Kidney epithelial cell (primary cell): ENCODE data around the gene GATA2. TPM values are rescaled to one million over a fixed set of nuclear protein-coding genes. Genes with fewer than 3 reads are reported as not detected.

Source experiments
- DNase-seq: peaks from one replicate; pipeline ENCODE4 v3.0.0-alpha.2; 2010; ENCODE audit warnings: low read depth
- H3K27me3 ChIP-seq: 2 replicates; pipeline ENCODE4 v1.6.0; 2011; ENCODE audit warnings: low read length; ENCODE audit not compliant: control insufficient read depth, insufficient read depth
- H3K36me3 ChIP-seq: 2 replicates; pipeline ENCODE4 v1.5.1; 2011; ENCODE audit warnings: low read length; ENCODE audit not compliant: control insufficient read depth, insufficient read depth
- H3K4me3 ChIP-seq: 2 replicates; pipeline ENCODE4 v1.5.1; 2011; ENCODE audit warnings: low read depth, mild to moderate bottlenecking, control low read depth, low read length
- CTCF ChIP-seq: IDR thresholded peaks from 2 replicates; pipeline ENCODE4 v1.5.1; 2011; ENCODE audit warnings: mild to moderate bottlenecking, moderate library complexity, low read length, control low read depth, inconsistent platforms; ENCODE audit not compliant: insufficient read depth, poor library complexity, severe bottlenecking
- total RNA-seq: library from RNA; depleted of rRNA; stranded (reverse); fragments of >200 nt; gene quantifications from 2 replicates; pipeline ENCODE4 v1.2.3, GENCODE V29; 2015

The GATA2 gene
- total RNA-seq, 1 donor from 2014 or later, result 5.6 TPM

- Histone ChIP-seq H3K27me3 (peaks cover 30% of the 10 kb centered on the region), H3K4me3 (no peak overlapping the region), H3K36me3 (no peaks in the 10 kb centered on the region)
- no peak for TF ChIP-seq CTCF
- DNase-seq, result no peak
Observed at GRCh38 chr3:128452678-128453275, 40.2 kb downstream of the GATA2 start.

GRCh38 chr3:128452120-128452519, 40.9 kb downstream of the GATA2 start:
- Histone ChIP-seq H3K27me3 (peaks cover 25% of the 10 kb centered on the region), H3K4me3 (no peak overlapping the region), H3K36me3 (no peaks in the 10 kb centered on the region)
- no peak for DNase-seq
- TF ChIP-seq CTCF, result no peak

DNA sequence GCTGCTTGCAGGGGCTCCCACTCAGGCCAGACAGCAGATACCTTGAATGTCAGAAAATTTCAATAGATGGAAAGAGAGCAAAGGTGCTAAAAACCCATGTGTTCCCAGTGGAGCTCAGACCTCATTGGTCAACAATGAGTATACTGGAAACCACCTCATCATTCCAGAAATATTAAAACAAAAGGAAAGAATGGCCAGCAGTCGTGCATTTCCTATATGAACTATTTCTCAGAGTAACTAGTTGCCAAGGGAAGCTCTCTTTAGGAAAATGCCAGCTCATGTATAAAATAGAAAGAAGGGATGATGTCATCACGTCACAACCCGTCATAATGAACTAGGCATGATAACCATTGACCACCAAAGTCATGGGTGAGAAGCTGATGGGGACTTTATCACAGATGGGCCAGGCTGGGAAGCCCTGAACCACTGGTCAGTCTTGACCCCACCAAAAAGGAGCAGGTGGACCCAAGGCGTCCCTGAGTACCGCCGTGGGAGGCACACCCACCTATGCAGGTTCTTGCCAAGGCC, 43.8 kb downstream of the GATA2 start:
- no peaks in the 10 kb centered on the region for H3K36me3 ChIP-seq
- no peak for DNase-seq
- TF ChIP-seq CTCF, result no peak

DNA sequence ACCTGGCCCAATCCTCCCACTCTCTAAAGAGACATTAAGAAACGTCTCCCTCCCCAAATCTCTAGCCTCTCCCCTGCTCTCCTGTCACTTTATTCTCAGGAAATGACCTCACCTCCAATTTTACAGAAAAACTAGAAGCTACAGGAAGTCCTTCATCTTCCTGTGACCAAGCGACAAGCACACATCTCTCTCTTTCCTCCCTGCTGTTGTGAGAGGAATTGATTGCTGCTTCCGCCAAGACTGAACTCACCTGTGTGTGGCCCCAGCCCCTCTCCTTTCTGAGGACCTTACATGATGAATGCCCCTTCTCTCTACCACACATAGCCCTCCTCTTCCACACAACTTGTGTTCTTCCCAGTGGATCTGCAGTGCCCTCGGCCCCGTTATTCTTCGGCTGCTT, 44.5 kb downstream of the GATA2 start:
- TF ChIP-seq CTCF, result no peak
- Histone ChIP-seq H3K36me3 (no peaks in the 10 kb centered on the region), H3K27me3 (peaks cover 5% of the 10 kb centered on the region), H3K4me3 (no peak overlapping the region)
- DNase-seq, result no peak

More for the DNA sequence above, 43.8 kb downstream of the GATA2 start:
- Histone ChIP-seq H3K27me3 (peaks cover 5% of the 10 kb centered on the region), H3K4me3 (no peak overlapping the region)

GRCh38 chr3:128447561-128448013, 45.4 kb downstream of the GATA2 start:
- peaks cover 7% of the 10 kb centered on the region for H3K27me3 ChIP-seq
- TF ChIP-seq CTCF, result no peak
- no peaks in the 10 kb centered on the region for H3K36me3 ChIP-seq
- no peak overlapping the region for H3K4me3 ChIP-seq
- no peak for DNase-seq

GRCh38 chr3:128446821-128447220, 46.2 kb downstream of the GATA2 start:
- Histone ChIP-seq H3K27me3 (peaks cover 9% of the 10 kb centered on the region), H3K36me3 (no peaks in the 10 kb centered on the region), H3K4me3 (no peak overlapping the region)
- DNase-seq, result no peak
- no peak for TF ChIP-seq CTCF
